Right atrium auricular region (tissue), 2 donors: ENCODE data around the gene PDHX. TPM values are rescaled to one million over a fixed set of nuclear protein-coding genes. Genes with fewer than 3 reads are reported as not detected.

Experiments used
- DNase-seq: peaks from one replicate; pipeline ENCODE4 v3.0.0-alpha.2; 2019; ENCODE audit warnings: low spot score
- H3K27ac ChIP-seq, 2 donors: fragments of 200-600 bp; sonication (generic); 1 replicate in 1 of 2; 2 replicates in 1 of 2; pipeline ENCODE4 v1.5.1; 2016 to 2019
- H3K27me3 ChIP-seq, 2 donors: fragments of 200-600 bp; sonication (generic); one replicate each; pipeline versions ENCODE4 v1.5.1 to v1.6.0; 2017 to 2019
- H3K36me3 ChIP-seq: fragments of 200-600 bp; sonication (generic); one replicate; pipeline ENCODE4 v1.5.1; 2016
- H3K4me1 ChIP-seq, 2 donors: fragments of 200-600 bp; sonication (generic); one replicate each; pipeline versions ENCODE4 v1.5.1 to v1.6.0; 2017 to 2019
- H3K4me3 ChIP-seq, 2 donors: fragments of 200-600 bp; sonication (generic); 1 replicate in 1 of 2; 2 replicates in 1 of 2; pipeline ENCODE4 v1.5.1; 2017 to 2019; ENCODE audit warnings: mild to moderate bottlenecking in 1 of 2, moderate library complexity in 1 of 2
- H3K9me3 ChIP-seq, 2 donors: fragments of 200-600 bp; sonication (generic); one replicate each; pipeline ENCODE4 v1.5.1; 2019
- total RNA-seq, 2 donors: library from RNA; depleted of rRNA; stranded (reverse); fragments of >200 nt; gene quantifications; one replicate each; pipeline ENCODE4 v1.1.0, GENCODE V29; 2016
- TF ChIP-seq, protein P1 (sequence below), 2 donors: fragments of 200-600 bp; sonication (generic); IDR thresholded peaks; one replicate each; pipeline ENCODE4 v1.5.1; 2019; ENCODE audit warnings: antibody characterized with exemption in 2 of 2

The PDHX gene
- total RNA-seq, result 10 to 100 TPM; 47.2 to 94.0 TPM

DNA sequence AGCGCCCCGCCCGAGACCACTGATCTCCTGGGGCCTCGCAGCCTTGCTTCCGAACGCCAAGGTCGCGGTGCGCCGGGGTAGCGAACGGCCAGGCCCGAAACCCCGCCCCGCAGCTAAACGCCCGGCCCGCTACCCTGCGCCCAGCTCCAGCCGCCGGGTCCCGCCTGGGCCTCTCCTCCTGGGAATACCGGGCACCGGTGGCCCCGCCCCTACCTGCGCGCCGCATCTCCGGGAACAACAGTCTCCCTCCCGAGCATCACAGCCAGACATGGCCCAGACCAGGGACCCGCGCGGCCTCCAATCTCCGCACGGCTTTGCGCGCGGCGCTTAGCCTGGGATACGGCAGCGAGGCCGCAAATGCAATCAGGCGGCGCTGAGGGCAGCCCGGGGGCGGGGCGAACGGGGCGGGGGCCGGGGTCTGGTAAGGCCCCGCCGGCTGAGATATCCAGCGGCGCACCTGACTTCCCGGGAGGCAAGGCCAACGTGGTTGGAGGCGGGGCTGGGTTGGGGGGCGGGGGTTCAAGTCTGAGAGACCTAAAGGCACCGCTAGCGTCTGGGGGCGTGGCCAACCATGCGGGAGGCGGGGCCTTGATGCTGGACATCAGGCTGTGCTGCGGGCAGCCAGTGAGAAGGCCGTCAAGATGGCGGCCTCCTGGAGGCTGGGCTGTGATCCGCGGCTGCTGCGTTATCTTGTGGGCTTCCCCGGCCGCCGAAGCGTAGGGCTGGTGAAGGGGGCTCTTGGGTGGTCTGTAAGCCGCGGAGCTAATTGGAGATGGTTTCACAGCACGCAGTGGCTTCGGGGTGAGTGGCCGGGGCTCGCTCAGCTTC lies at the start of gene PDHX, which contains the start of gene APIP:
Gene PDHX, plus strand, starts transcription at position 604 of the 828 bp plus-strand sequence. Its CDS starts 38 bp downstream, at position 642.
Gene APIP, minus strand, starts transcription at position 365 of the 828 bp plus-strand sequence. Its CDS starts 95 bp downstream, at position 270.
- H3K4me3 ChIP-seq, result peak within 1 kb of the TSS; percentile 69 to 81
- peaks cover 0 to 27% of the 10 kb centered on the region in 2 donors for H3K4me1 ChIP-seq
- H3K27ac ChIP-seq, result peak within 1 kb of the TSS; percentile 96
- no peaks in the 10 kb centered on the region for H3K9me3 ChIP-seq
- TF ChIP-seq, protein P1, sequence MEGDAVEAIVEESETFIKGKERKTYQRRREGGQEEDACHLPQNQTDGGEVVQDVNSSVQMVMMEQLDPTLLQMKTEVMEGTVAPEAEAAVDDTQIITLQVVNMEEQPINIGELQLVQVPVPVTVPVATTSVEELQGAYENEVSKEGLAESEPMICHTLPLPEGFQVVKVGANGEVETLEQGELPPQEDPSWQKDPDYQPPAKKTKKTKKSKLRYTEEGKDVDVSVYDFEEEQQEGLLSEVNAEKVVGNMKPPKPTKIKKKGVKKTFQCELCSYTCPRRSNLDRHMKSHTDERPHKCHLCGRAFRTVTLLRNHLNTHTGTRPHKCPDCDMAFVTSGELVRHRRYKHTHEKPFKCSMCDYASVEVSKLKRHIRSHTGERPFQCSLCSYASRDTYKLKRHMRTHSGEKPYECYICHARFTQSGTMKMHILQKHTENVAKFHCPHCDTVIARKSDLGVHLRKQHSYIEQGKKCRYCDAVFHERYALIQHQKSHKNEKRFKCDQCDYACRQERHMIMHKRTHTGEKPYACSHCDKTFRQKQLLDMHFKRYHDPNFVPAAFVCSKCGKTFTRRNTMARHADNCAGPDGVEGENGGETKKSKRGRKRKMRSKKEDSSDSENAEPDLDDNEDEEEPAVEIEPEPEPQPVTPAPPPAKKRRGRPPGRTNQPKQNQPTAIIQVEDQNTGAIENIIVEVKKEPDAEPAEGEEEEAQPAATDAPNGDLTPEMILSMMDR (IDR thresholded peaks at IDR 0.05), result no peak
- DNase-seq, result peak; percentile 98
- no peaks in the 10 kb centered on the region for H3K36me3 ChIP-seq
- H3K27me3 ChIP-seq, result no peaks in the 10 kb centered on the region

DNA sequence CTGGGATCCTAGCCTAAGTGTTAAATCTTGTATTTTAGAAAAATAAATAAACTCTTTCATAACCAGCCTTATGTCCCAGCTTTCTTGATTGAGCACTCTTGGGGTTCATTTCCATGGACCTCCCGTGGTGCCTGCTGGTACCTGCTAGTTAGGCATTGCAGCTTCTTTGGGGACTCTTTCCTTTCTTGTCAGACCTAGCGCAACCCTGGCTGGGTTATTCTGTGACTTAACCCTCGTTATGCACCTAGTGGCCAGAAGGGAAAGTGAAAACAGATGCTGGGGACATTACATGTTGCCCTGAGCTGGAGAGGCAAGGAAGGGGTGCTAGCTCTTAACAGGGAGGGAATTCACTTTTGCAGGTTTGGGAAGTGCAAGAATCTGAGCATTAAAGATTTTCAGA lies 47.0 kb upstream of the PDHX start:
- Histone ChIP-seq H3K9me3 (no peaks in the 10 kb centered on the region), H3K27me3 (no peaks in the 10 kb centered on the region), H3K4me3 (no peak overlapping the region), H3K4me1 (no peaks in the 10 kb centered on the region), H3K36me3 (no peaks in the 10 kb centered on the region), H3K27ac (no peak overlapping the region)
- TF ChIP-seq, protein P1 (IDR thresholded peaks at IDR 0.05), result no peak
- no peak for DNase-seq

DNA sequence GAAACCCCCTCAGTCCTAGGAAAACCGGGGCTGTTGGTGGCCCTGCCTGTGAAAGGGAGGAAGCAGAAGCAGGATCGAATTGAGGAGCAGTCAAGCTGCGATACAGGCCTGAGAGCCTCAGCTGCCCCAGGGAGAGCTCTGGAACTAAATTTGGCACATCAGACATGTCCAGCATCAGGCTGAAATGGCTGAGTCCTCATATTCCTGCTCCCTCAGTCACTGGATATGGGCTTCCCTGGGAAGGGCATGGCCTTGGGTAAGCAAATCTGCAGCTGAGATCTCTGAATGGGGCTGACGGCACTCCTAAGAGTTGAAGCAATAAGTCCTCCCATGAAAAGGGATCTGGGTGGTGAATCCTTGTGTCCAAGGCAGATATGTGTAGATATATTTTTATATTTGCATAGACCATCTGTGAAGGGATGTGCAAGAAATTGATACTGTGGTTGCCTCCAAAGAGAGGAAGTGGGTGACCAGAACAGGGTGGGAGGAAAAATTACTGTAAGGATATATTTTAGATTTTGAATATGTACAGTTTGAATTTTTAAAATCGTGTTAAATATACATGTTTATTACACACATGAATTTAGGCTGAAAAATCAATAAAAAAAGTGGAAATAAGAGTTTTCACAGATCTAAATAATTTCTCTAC lies 45.7 kb upstream of the PDHX start:
- H3K27me3 ChIP-seq, result no peaks in the 10 kb centered on the region
- H3K9me3 ChIP-seq, result no peaks in the 10 kb centered on the region
- no peak overlapping the region for H3K27ac ChIP-seq
- H3K4me3 ChIP-seq, result no peak overlapping the region
- H3K4me1 ChIP-seq, result no peaks in the 10 kb centered on the region
- TF ChIP-seq, protein P1 (IDR thresholded peaks at IDR 0.05), result no peak
- no peaks in the 10 kb centered on the region for H3K36me3 ChIP-seq
- DNase-seq, result no peak

GRCh38 chr11:34874202-34874601 lies 42.2 kb upstream of the PDHX start:
- Histone ChIP-seq H3K27ac (no peak overlapping the region), H3K9me3 (no peaks in the 10 kb centered on the region), H3K4me1 (no peaks in the 10 kb centered on the region), H3K4me3 (no peak overlapping the region), H3K36me3 (no peaks in the 10 kb centered on the region), H3K27me3 (no peaks in the 10 kb centered on the region)
- TF ChIP-seq, protein P1 (IDR thresholded peaks at IDR 0.05), result no peak
- no peak for DNase-seq

- Histone ChIP-seq H3K9me3 (no peaks in the 10 kb centered on the region), H3K27ac (no peak overlapping the region), H3K4me3 (no peak overlapping the region), H3K4me1 (no peaks in the 10 kb centered on the region), H3K36me3 (peaks cover 7% of the 10 kb centered on the region), H3K27me3 (no peaks in the 10 kb centered on the region)
- TF ChIP-seq, protein P1 (IDR thresholded peaks at IDR 0.05), result no peak
- no peak for DNase-seq
Measured at GRCh38 chr11:34877375-34877975, 38.9 kb upstream of the PDHX start.
